GM12864 (cell line): ENCODE measurements around the gene SLMAP.

Experiments
- DNase-seq: peaks from one replicate; pipeline ENCODE4 v3.0.0-alpha.2; 2011; ENCODE audit warnings: low read depth
- H3K4me3 ChIP-seq: 2 replicates; pipeline ENCODE4 v1.5.1; 2011; ENCODE audit warnings: mild to moderate bottlenecking, low read depth, low read length, control low read depth
- CTCF ChIP-seq: IDR thresholded peaks from 2 replicates; pipeline ENCODE4 v1.5.1; 2011; ENCODE audit warnings: low read depth, mild to moderate bottlenecking, moderate library complexity, low read length, control low read depth, inconsistent platforms; ENCODE audit errors: missing control alignments

The SLMAP gene

DNA sequence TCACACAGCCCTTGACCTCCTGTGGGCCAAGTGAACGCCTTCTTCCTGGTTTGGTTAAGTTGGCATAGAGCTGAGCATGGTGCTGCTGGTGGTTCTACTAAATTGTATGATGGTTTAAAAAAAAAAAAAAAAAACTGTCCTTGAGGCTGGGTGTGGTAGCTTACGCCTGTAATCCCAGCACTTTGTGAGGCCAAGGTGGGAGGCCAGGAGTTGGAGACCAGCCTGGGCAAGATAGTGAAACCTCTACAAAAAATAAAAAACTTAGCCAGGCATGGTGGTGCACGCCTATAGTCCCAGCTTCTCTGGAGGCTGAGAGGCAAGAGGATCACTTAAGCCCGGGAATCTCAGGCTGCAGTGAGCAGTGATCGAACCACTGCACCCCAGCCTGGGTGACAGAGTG, 193.2 kb downstream of the SLMAP start:
- no peak for DNase-seq
- TF ChIP-seq CTCF, result no peak
- no peak overlapping the region for H3K4me3 ChIP-seq

GRCh38 chr3:57949785-57950615, 193.9 kb downstream of the SLMAP start:
- no peak overlapping the region for H3K4me3 ChIP-seq
- DNase-seq, result no peak
- no peak for TF ChIP-seq CTCF

- no peak overlapping the region for H3K4me3 ChIP-seq
- no peak for DNase-seq
- no peak for TF ChIP-seq CTCF
Measured at GRCh38 chr3:57951066-57951882, 195.2 kb downstream of the SLMAP start.

GRCh38 chr3:57952208-57952631, 196.1 kb downstream of the SLMAP start:
- TF ChIP-seq CTCF, result no peak
- no peak for DNase-seq
- H3K4me3 ChIP-seq, result no peak overlapping the region

DNA sequence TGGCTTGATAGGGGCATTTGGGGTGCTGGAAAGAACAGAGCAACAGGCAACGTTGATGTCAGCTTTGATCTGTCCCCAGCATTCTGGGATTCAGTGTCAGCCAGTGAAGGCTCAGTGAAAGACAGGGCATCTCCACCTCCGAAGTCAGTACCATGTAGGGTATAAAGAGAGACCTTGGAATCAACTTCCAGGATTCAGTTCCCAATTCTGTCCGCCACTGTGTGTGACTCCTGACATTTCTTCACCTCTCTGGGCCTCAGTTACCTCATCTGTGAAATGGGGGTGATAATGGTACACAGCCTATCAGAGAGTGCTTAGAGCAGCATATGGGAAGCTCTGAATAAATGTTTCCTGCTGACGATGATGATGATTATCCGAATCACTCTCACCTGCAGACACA, 196.5 kb downstream of the SLMAP start:
- DNase-seq, result no peak
- H3K4me3 ChIP-seq, result no peak overlapping the region

GRCh38 chr3:57953576-57953975, 197.5 kb downstream of the SLMAP start:
- TF ChIP-seq CTCF, result no peak
- no peak for DNase-seq
- no peak overlapping the region for H3K4me3 ChIP-seq

More for the DNA sequence above, 196.5 kb downstream of the SLMAP start:
- TF ChIP-seq CTCF, result no peak
